Body of pancreas (tissue), 4 donors: Measurements from ENCODE around the gene WDR1. TPM values are rescaled to one million over a fixed set of nuclear protein-coding genes. Genes with fewer than 3 reads are reported as not detected.
"Not testable (repeated sequence)": the region's sequence is repeated elsewhere in the genome, so short reads cannot be mapped to it uniquely, and the experiment has no call there.

Experiments used
- ATAC-seq: fragments of 150-250 bp; one replicate; pipeline ENCODE4 v1.9.1; 2016
- DNase-seq, 4 donors: peaks; one replicate each; pipeline ENCODE4 v3.0.0-alpha.2; 2019
- H3K27ac ChIP-seq, 4 donors: fragments of 200-600 bp; sonication (generic); 1 replicate in 3 of 4; 2 replicates in 1 of 4; pipeline versions ENCODE4 v1.5.1 to v1.6.1; 2016 to 2019; ENCODE audit warnings: mild to moderate bottlenecking in 1 of 4, mixed read lengths in 1 of 4, moderate library complexity in 1 of 4
- H3K27me3 ChIP-seq, 2 donors: fragments of 200-600 bp; sonication (generic); one replicate each; pipeline ENCODE4 v1.6.0; 2016; ENCODE audit warnings: mild to moderate bottlenecking in 1 of 2
- H3K36me3 ChIP-seq, 2 donors: fragments of 200-600 bp; sonication (generic); replicated peaks in 1 of 2; 2 replicates each; pipeline ENCODE4 v1.5.1; 2016; ENCODE audit warnings: low read depth in 2 of 2; ENCODE audit not compliant: insufficient read depth in 1 of 2
- H3K4me1 ChIP-seq: fragments of 200-600 bp; sonication (generic); one replicate; pipeline ENCODE4 v1.6.0; 2016
- H3K4me3 ChIP-seq, 2 donors: fragments of 200-600 bp; sonication (generic); 1 replicate in 1 of 2; 2 replicates in 1 of 2; pipeline ENCODE4 v1.5.1; 2016 to 2019
- H3K9me3 ChIP-seq, 3 donors: fragments of 200-600 bp; sonication (generic); 1 replicate in 2 of 3; 2 replicates in 1 of 3; pipeline ENCODE4 v1.5.1; 2016
- CTCF ChIP-seq, 7 experiments: fragments of 450-650 bp in 4 of 7; fragments of 200-600 bp in 3 of 7; sonication (generic) in 3 of 7; IDR thresholded peaks; one replicate each; pipeline ENCODE4 v1.5.1; 2016 to 2019; ENCODE audit warnings: antibody characterized with exemption in 7 of 7
- POLR2A ChIP-seq, 3 donors: fragments of 450-650 bp; IDR thresholded peaks; one replicate each; pipeline ENCODE4 v1.6.1; 2016; ENCODE audit warnings: antibody characterized with exemption in 3 of 3, mild to moderate bottlenecking in 2 of 3
- WGBS, 2 donors: methylation state at CpG; one replicate each; pipeline ENCODE4 v1.1.5; 2017; 5-methylcytosine and 5-hydroxymethylcytosine counted together
- intact Hi-C: fragments of 100-400 bp; cut with DNase I; formaldehyde crosslinking; loops from one replicate; pipeline ENCODE4 v1.15.1; 2023
- total RNA-seq, 2 donors: library from RNA; depleted of rRNA; stranded (reverse); fragments of >200 nt; gene quantifications; one replicate each; pipeline ENCODE4 v1.1.0, GENCODE V29; 2016

WDR1 gene
- total RNA-seq, 2 donors from 2014 or later: 46.1 to 51.9 TPM

GRCh38 chr4:10128761-10129160 is 12.2 kb upstream of the WDR1 start:
- Histone ChIP-seq H3K27me3 (no peaks in the 10 kb centered on the region), H3K4me1 (no peaks in the 10 kb centered on the region), H3K9me3 (no peaks in the 10 kb centered on the region), H3K4me3 (no peak overlapping the region), H3K27ac (no peak overlapping the region), H3K36me3 (no peaks in the 10 kb centered on the region)
- no peak for ATAC-seq
- intact Hi-C loops: no loop called here
- 25 to 55% methylated on average over 2 of the region's 2 CpGs for WGBS, 2 donors
- DNase-seq: no peak
- no peak for TF ChIP-seq CTCF (IDR thresholded peaks at IDR 0.05)
- TF ChIP-seq POLR2A (IDR thresholded peaks at IDR 0.05): no peak

- H3K4me3 ChIP-seq, intact Hi-C loops, ATAC-seq, H3K27ac ChIP-seq, DNase-seq, H3K27me3 ChIP-seq, H3K4me1 ChIP-seq, H3K36me3 ChIP-seq, H3K9me3 ChIP-seq: not testable (repeated sequence)
- WGBS, 2 donors: 69 to 70% methylated on average over 7 of the region's 7 CpGs
These were observed 10.9 kb upstream of the WDR1 start for GRCh38 chr4:10127531-10127930.

GRCh38 chr4:10124167-10124930 is 7.8 kb upstream of the WDR1 start:
- intact Hi-C loops: no loop called here

GRCh38 chr4:10123227-10124101 is 6.9 kb upstream of the WDR1 start:
- intact Hi-C loops: no loop called here
- H3K36me3 ChIP-seq: no peaks in the 10 kb centered on the region
- H3K4me1 ChIP-seq: no peaks in the 10 kb centered on the region
- WGBS, 2 donors: 54 to 63% methylated on average over 8 to 12 of the region's 12 CpGs
- no peak overlapping the region for H3K4me3 ChIP-seq
- no peaks in the 10 kb centered on the region for H3K9me3 ChIP-seq
- TF ChIP-seq CTCF (IDR thresholded peaks at IDR 0.05): no peak
- no peak for TF ChIP-seq POLR2A (IDR thresholded peaks at IDR 0.05)
- ATAC-seq (no peak), DNase-seq (no peak)
- H3K27ac ChIP-seq: no peak overlapping the region
- no peaks in the 10 kb centered on the region for H3K27me3 ChIP-seq

More at GRCh38 chr4:10124167-10124930, 7.8 kb upstream of the WDR1 start:
- no peak for ATAC-seq
- 85 to 86% methylated on average over 13 of the region's 13 CpGs for WGBS, 2 donors
- TF ChIP-seq CTCF (IDR thresholded peaks at IDR 0.05): no peak
- no peak for TF ChIP-seq POLR2A (IDR thresholded peaks at IDR 0.05)
- H3K4me3 ChIP-seq: no peak overlapping the region
- H3K27ac ChIP-seq: no peak overlapping the region
- H3K9me3 ChIP-seq: no peaks in the 10 kb centered on the region
- DNase-seq: no peak
- no peaks in the 10 kb centered on the region for H3K36me3 ChIP-seq
- no peaks in the 10 kb centered on the region for H3K27me3 ChIP-seq
- H3K4me1 ChIP-seq: no peaks in the 10 kb centered on the region

- H3K4me3 ChIP-seq: no peak overlapping the region
- no peaks in the 10 kb centered on the region for H3K27me3 ChIP-seq
- TF ChIP-seq POLR2A (IDR thresholded peaks at IDR 0.05): no peak
- TF ChIP-seq CTCF (IDR thresholded peaks at IDR 0.05): no peak
- 73 to 78% methylated on average over 12 of the region's 12 CpGs for WGBS, 2 donors
- H3K4me1 ChIP-seq: peaks cover 4% of the 10 kb centered on the region
- intact Hi-C loops: no loop called here
- H3K27ac ChIP-seq: no peak overlapping the region
- no peak for DNase-seq
- ATAC-seq: no peak
- H3K36me3 ChIP-seq: no peaks in the 10 kb centered on the region
- H3K9me3 ChIP-seq: no peaks in the 10 kb centered on the region
These were observed 5.8 kb upstream of the WDR1 start for GRCh38 chr4:10122236-10122932.
